HepG2 (cell line): ENCODE measurements around the gene FUT3. TPM values are rescaled to one million over a fixed set of nuclear protein-coding genes. Genes with fewer than 3 reads are reported as not detected.

Source experiments
- ARNTL ChIP-seq: sonication (generic); formaldehyde crosslinking; IDR thresholded peaks from 2 replicates; pipeline ENCODE4 v1.4.0; 2020; ENCODE audit warnings: mild to moderate bottlenecking, missing genetic modification reagents
- CEBPB ChIP-seq: IDR thresholded peaks from 2 replicates; pipeline ENCODE4 v1.6.1; 2011; ENCODE audit warnings: low read depth, low read length, improper control_type of control experiment, borderline replicate concordance
- GLI4 ChIP-seq: sonication (generic); formaldehyde crosslinking; IDR thresholded peaks from 2 replicates; pipeline ENCODE4 v1.5.1; 2020; ENCODE audit warnings: missing genetic modification reagents, mild to moderate bottlenecking, moderate library complexity, borderline replicate concordance
- KMT2A ChIP-seq: sonication (generic); formaldehyde crosslinking; IDR thresholded peaks from 2 replicates; pipeline ENCODE4 v1.4.0; 2020; ENCODE audit warnings: missing genetic modification reagents
- MIER3 ChIP-seq: IDR thresholded peaks from 2 replicates; pipeline ENCODE4 v1.6.1; 2016; ENCODE audit warnings: missing compliant biosample characterization, borderline replicate concordance
- MTF1 ChIP-seq: sonication (generic); formaldehyde crosslinking; IDR thresholded peaks from 2 replicates; pipeline ENCODE4 v1.5.0; 2020; ENCODE audit warnings: missing genetic modification reagents
- RFX5 ChIP-seq: IDR thresholded peaks from 2 replicates; pipeline ENCODE4 v1.6.1; 2011; ENCODE audit warnings: low read depth, low read length, improper control_type of control experiment
- SIX1 ChIP-seq: sonication (generic); formaldehyde crosslinking; IDR thresholded peaks from 2 replicates; pipeline ENCODE4 v1.4.0; 2020; ENCODE audit warnings: missing genetic modification reagents, borderline replicate concordance
- SP4 ChIP-seq: sonication (generic); formaldehyde crosslinking; IDR thresholded peaks from 2 replicates; pipeline ENCODE4 v1.8.1; 2023; ENCODE audit warnings: mild to moderate bottlenecking, missing genetic modification reagents
- TBL1XR1 ChIP-seq: fragments of 150-350 bp; IDR thresholded peaks from 2 replicates; pipeline ENCODE4 v1.6.1; 2014; ENCODE audit warnings: borderline replicate concordance, low read length; ENCODE audit not compliant: partially characterized antibody
- TMF1 ChIP-seq: sonication (generic); formaldehyde crosslinking; IDR thresholded peaks from 2 replicates; pipeline ENCODE4 v1.8.1; 2022; ENCODE audit warnings: low read depth, missing genetic modification reagents
- ZFP36L2 ChIP-seq: sonication (generic); formaldehyde crosslinking; IDR thresholded peaks from 2 replicates; pipeline ENCODE4 v1.4.0; 2020; ENCODE audit warnings: missing genetic modification reagents
- ZFP90 ChIP-seq: sonication (generic); formaldehyde crosslinking; IDR thresholded peaks from 2 replicates; pipeline ENCODE4 v1.8.0; 2022; ENCODE audit warnings: missing genetic modification reagents, mild to moderate bottlenecking, inconsistent platforms, borderline replicate concordance
- ZNF275 ChIP-seq: sonication (generic); formaldehyde crosslinking; IDR thresholded peaks from 2 replicates; pipeline ENCODE4 v1.8.0; 2022; ENCODE audit warnings: missing genetic modification reagents, mild to moderate bottlenecking, inconsistent platforms, borderline replicate concordance
- ZNF317 ChIP-seq: sonication (generic); formaldehyde crosslinking; IDR thresholded peaks from 2 replicates; pipeline ENCODE4 v1.5.0; 2020; ENCODE audit warnings: mild to moderate bottlenecking, missing genetic modification reagents
- polyA plus RNA-seq, 8 experiments: library from polyadenylated mRNA; depleted of rRNA in 3 of 8; stranded (reverse) in 7 of 8; unstranded in 1 of 8; fragments of >200 nt; fragmentation: Illumina TruSeq in 4 of 8; extraction: Trizol in 4 of 8; gene quantifications; 2 replicates each; pipeline versions ENCODE4 v1.2.1 to v1.2.3, GENCODE V29; 2011 to 2016; ENCODE audit warnings: low read depth in 4 of 8, missing spikeins in 1 of 8, mixed read lengths in 1 of 8; ENCODE audit not compliant: insufficient read depth in 1 of 8
- total RNA-seq, 5 experiments: library from RNA; depleted of rRNA; stranded (reverse); fragments of >200 nt; fragmentation: Illumina TruSeq; extraction: Trizol; gene quantifications; 2 replicates each; pipeline ENCODE4 v1.2.3, GENCODE V29; 2016; ENCODE audit warnings: low read depth in 1 of 5
- TF ChIP-seq, protein P1 (sequence below): sonication (generic); formaldehyde crosslinking; IDR thresholded peaks from 2 replicates; pipeline ENCODE4 v1.4.0; 2020; ENCODE audit warnings: mild to moderate bottlenecking, missing genetic modification reagents
- TF ChIP-seq, protein P2 (sequence below): sonication (generic); formaldehyde crosslinking; IDR thresholded peaks from 2 replicates; pipeline ENCODE4 v1.5.1; 2020; ENCODE audit warnings: mild to moderate bottlenecking, missing genetic modification reagents, moderate library complexity

FUT3 gene
- total and polyA plus RNA-seq, 2 of the 13 experiments (the other 11 are each of a cell fraction or from before 2014, with no cell fraction given) = 0.53 to 1.1 TPM

GRCh38 chr19:5809053-5809452 is 42.2 kb downstream of the FUT3 start (continued):
- TF ChIP-seq, protein P1, sequence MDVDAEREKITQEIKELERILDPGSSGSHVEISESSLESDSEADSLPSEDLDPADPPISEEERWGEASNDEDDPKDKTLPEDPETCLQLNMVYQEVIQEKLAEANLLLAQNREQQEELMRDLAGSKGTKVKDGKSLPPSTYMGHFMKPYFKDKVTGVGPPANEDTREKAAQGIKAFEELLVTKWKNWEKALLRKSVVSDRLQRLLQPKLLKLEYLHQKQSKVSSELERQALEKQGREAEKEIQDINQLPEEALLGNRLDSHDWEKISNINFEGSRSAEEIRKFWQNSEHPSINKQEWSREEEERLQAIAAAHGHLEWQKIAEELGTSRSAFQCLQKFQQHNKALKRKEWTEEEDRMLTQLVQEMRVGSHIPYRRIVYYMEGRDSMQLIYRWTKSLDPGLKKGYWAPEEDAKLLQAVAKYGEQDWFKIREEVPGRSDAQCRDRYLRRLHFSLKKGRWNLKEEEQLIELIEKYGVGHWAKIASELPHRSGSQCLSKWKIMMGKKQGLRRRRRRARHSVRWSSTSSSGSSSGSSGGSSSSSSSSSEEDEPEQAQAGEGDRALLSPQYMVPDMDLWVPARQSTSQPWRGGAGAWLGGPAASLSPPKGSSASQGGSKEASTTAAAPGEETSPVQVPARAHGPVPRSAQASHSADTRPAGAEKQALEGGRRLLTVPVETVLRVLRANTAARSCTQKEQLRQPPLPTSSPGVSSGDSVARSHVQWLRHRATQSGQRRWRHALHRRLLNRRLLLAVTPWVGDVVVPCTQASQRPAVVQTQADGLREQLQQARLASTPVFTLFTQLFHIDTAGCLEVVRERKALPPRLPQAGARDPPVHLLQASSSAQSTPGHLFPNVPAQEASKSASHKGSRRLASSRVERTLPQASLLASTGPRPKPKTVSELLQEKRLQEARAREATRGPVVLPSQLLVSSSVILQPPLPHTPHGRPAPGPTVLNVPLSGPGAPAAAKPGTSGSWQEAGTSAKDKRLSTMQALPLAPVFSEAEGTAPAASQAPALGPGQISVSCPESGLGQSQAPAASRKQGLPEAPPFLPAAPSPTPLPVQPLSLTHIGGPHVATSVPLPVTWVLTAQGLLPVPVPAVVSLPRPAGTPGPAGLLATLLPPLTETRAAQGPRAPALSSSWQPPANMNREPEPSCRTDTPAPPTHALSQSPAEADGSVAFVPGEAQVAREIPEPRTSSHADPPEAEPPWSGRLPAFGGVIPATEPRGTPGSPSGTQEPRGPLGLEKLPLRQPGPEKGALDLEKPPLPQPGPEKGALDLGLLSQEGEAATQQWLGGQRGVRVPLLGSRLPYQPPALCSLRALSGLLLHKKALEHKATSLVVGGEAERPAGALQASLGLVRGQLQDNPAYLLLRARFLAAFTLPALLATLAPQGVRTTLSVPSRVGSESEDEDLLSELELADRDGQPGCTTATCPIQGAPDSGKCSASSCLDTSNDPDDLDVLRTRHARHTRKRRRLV (CRISPR knock-in tag) = no peak
- no peak for TF ChIP-seq MTF1 (CRISPR knock-in tag)
- no peak for TF ChIP-seq ZNF317
- no peak for TF ChIP-seq KMT2A (CRISPR knock-in tag)
- TF ChIP-seq TBL1XR1 = no peak
- TF ChIP-seq, protein P2, sequence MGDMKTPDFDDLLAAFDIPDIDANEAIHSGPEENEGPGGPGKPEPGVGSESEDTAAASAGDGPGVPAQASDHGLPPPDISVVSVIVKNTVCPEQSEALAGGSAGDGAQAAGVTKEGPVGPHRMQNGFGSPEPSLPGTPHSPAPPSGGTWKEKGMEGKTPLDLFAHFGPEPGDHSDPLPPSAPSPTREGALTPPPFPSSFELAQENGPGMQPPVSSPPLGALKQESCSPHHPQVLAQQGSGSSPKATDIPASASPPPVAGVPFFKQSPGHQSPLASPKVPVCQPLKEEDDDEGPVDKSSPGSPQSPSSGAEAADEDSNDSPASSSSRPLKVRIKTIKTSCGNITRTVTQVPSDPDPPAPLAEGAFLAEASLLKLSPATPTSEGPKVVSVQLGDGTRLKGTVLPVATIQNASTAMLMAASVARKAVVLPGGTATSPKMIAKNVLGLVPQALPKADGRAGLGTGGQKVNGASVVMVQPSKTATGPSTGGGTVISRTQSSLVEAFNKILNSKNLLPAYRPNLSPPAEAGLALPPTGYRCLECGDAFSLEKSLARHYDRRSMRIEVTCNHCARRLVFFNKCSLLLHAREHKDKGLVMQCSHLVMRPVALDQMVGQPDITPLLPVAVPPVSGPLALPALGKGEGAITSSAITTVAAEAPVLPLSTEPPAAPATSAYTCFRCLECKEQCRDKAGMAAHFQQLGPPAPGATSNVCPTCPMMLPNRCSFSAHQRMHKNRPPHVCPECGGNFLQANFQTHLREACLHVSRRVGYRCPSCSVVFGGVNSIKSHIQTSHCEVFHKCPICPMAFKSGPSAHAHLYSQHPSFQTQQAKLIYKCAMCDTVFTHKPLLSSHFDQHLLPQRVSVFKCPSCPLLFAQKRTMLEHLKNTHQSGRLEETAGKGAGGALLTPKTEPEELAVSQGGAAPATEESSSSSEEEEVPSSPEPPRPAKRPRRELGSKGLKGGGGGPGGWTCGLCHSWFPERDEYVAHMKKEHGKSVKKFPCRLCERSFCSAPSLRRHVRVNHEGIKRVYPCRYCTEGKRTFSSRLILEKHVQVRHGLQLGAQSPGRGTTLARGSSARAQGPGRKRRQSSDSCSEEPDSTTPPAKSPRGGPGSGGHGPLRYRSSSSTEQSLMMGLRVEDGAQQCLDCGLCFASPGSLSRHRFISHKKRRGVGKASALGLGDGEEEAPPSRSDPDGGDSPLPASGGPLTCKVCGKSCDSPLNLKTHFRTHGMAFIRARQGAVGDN (CRISPR knock-in tag) = no peak
- no peak for TF ChIP-seq ARNTL (CRISPR knock-in tag)
- no peak for TF ChIP-seq SIX1 (CRISPR knock-in tag)
- peak; percentile 92 for TF ChIP-seq CEBPB
- peak; percentile 95 for TF ChIP-seq ZFP90 (CRISPR knock-in tag)
- TF ChIP-seq GLI4 (CRISPR knock-in tag) = no peak
- no peak for TF ChIP-seq SP4 (CRISPR knock-in tag)
- no peak for TF ChIP-seq ZFP36L2 (CRISPR knock-in tag)
- TF ChIP-seq RFX5 = no peak
- no peak for TF ChIP-seq ZNF275
- TF ChIP-seq MIER3 (CRISPR knock-in tag) = no peak
- no peak for TF ChIP-seq TMF1 (CRISPR knock-in tag)
